ENCODE data around the gene MGAT5.

The MGAT5 gene

GRCh38 chr2:134256956-134257355, 3.1 kb downstream of the MGAT5 start:
- Histone ChIP-seq H3K4me3 (ENCODE audit: severe bottlenecking) (no peak overlapping the region), H3K27me3 (ENCODE audit: insufficient read depth, poor library complexity, severe bottlenecking) (no peaks in the 10 kb centered on the region), H3K27ac (ENCODE audit: poor library complexity, severe bottlenecking) (no peak overlapping the region), H3K4me1 (ENCODE audit: insufficient read depth, poor library complexity, severe bottlenecking) (no peaks in the 10 kb centered on the region), H3K36me3 (ENCODE audit: low read depth) (peaks cover 5% of the 10 kb centered on the region; the same call in 1 of the 2 replicates), H3K9me3 (ENCODE audit: severe bottlenecking) (no peaks in the 10 kb centered on the region)
- ATAC-seq (ENCODE audit: low read depth) (no peak), DNase-seq (ENCODE audit: low spot score) (no peak)
- no peak for TF ChIP-seq CTCF (IDR thresholded peaks at IDR 0.05; ENCODE audit: poor library complexity, severe bottlenecking)

- H3K9me3 ChIP-seq (ENCODE audit: severe bottlenecking) = no peaks in the 10 kb centered on the region
- TF ChIP-seq CTCF (IDR thresholded peaks at IDR 0.05; ENCODE audit: poor library complexity, severe bottlenecking) = no peak
- no peaks in the 10 kb centered on the region for H3K27me3 ChIP-seq (ENCODE audit: insufficient read depth, poor library complexity, severe bottlenecking)
- no peak overlapping the region for H3K4me3 ChIP-seq (ENCODE audit: severe bottlenecking)
- H3K36me3 ChIP-seq (ENCODE audit: low read depth) = peaks cover 5% of the 10 kb centered on the region; the same call in 1 of the 2 replicates
- ATAC-seq (ENCODE audit: low read depth) = no peak
- no peak for DNase-seq (ENCODE audit: low spot score)
- H3K27ac ChIP-seq (ENCODE audit: poor library complexity, severe bottlenecking) = no peak overlapping the region
- no peaks in the 10 kb centered on the region for H3K4me1 ChIP-seq (ENCODE audit: insufficient read depth, poor library complexity, severe bottlenecking)
Measured at GRCh38 chr2:134257509-134257908, 3.6 kb downstream of the MGAT5 start.

GRCh38 chr2:134257965-134258683, 4.3 kb downstream of the MGAT5 start:
- no peak for ATAC-seq (ENCODE audit: low read depth)
- no peaks in the 10 kb centered on the region for H3K4me1 ChIP-seq (ENCODE audit: insufficient read depth, poor library complexity, severe bottlenecking)

GRCh38 chr2:134258684-134259388, 5.0 kb downstream of the MGAT5 start:
- DNase-seq (ENCODE audit: low spot score) (no peak), ATAC-seq (ENCODE audit: low read depth) (no peak)
- H3K36me3 ChIP-seq (ENCODE audit: low read depth) = peaks cover 5% of the 10 kb centered on the region; the same call in 1 of the 2 replicates
- H3K27ac ChIP-seq (ENCODE audit: poor library complexity, severe bottlenecking) = no peak overlapping the region
- no peaks in the 10 kb centered on the region for H3K4me1 ChIP-seq (ENCODE audit: insufficient read depth, poor library complexity, severe bottlenecking)
- no peak overlapping the region for H3K4me3 ChIP-seq (ENCODE audit: severe bottlenecking)
- H3K9me3 ChIP-seq (ENCODE audit: severe bottlenecking) = no peaks in the 10 kb centered on the region
- no peak for TF ChIP-seq CTCF (IDR thresholded peaks at IDR 0.05; ENCODE audit: poor library complexity, severe bottlenecking)
- H3K27me3 ChIP-seq (ENCODE audit: insufficient read depth, poor library complexity, severe bottlenecking) = no peaks in the 10 kb centered on the region

More at GRCh38 chr2:134257965-134258683, 4.3 kb downstream of the MGAT5 start:
- Histone ChIP-seq H3K9me3 (ENCODE audit: severe bottlenecking) (no peaks in the 10 kb centered on the region), H3K27me3 (ENCODE audit: insufficient read depth, poor library complexity, severe bottlenecking) (no peaks in the 10 kb centered on the region), H3K36me3 (ENCODE audit: low read depth) (peaks cover 5% of the 10 kb centered on the region; the same call in 1 of the 2 replicates), H3K27ac (ENCODE audit: poor library complexity, severe bottlenecking) (no peak overlapping the region), H3K4me3 (ENCODE audit: severe bottlenecking) (no peak overlapping the region)
- TF ChIP-seq CTCF (IDR thresholded peaks at IDR 0.05; ENCODE audit: poor library complexity, severe bottlenecking) = no peak
- no peak for DNase-seq (ENCODE audit: low spot score)
